NOMO-1 treated with dmso at 0.1 percent for 144 hours (cell line): ENCODE measurements around the gene DNASE2.

Experiments
- DNase-seq: peaks from one replicate; lab custom pipeline; 2025; ENCODE audit not compliant: unreplicated experiment; lab: John Stamatoyannopoulos, UW

The DNASE2 gene

DNA sequence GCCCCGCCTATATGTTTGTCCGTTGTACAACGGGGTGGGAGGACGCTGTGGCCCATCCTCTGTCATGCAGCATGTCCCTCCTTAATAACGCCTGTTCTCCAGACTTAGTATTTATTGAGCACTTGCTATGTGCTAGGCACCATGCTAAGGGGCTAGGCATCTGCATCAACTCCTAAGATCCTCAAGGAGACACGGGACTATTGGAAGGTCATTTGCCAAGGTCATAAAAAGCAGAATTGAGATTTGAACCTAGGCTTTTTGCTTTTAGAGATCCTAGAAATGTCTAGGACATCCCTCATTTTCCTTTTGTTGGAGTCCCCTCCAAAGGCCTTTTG is 44.8 kb downstream of the DNASE2 start:
- DNase-seq, result no peak

DNA sequence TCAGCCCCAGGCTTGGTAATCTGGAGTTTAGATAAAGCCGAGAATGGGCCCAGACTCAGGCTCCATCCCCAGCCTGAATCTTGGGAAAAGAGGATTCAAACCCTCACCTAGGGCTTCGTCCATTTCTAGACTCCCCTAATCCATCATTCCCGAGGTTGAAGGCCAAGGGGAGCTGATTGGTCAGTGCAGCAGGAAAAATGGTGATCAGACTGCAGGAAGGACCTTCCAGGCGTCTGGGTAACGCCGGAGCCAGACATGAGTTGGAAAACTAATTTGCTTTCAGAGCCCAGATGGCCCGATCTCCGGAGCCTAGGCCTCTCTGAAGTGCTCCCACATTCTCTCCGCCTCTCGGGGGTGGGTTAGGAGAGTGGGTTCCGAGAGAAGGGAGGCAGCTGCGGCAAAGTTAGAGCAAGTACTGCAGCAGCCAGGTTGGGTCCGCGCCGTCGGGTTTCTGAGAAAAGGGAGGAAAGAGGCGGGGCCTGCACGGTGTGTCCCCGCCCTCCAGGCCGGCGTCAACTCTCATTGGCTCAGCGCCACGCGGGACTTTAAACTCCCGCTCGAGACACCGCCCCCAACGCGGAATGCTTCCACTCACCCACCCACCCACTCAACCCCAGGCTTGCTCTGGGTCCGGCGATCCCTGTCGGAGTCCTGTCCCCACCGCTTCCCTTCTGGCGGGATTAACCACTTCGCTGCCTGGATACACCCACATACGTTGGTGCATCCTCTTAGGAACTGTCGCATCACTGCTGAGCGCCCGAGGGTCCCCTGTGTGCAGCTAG is 46.1 kb downstream of the DNASE2 start:
- no peak for DNase-seq

DNA sequence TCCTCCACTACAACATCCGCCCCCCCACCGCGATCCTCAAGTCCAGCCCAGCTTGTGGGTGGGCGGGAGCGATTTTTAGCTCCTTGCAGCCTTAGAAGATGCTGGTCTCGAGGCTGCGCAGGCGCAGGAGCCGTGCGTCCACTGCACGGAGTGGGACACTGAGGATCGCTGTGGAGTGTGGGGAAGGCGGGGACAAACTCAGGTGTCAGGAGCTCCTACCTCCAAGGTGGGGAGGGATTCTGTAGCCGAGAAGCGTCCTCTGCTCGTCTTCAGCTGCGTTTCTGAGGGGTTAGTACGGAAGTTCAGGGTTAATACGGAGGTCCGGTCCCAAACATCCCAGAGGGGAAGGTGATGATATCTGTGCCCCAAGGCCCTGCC is 46.7 kb downstream of the DNASE2 start, which contains the start of gene RTBDN:
Gene RTBDN, minus strand, starts transcription at position 14 of the 378 bp plus-strand sequence. CDS start 4,600 bp downstream, outside the sequence.
- DNase-seq, result no peak

GRCh38 chr19:12833738-12834565 is 47.3 kb downstream of the DNASE2 start:
- no peak for DNase-seq

DNA sequence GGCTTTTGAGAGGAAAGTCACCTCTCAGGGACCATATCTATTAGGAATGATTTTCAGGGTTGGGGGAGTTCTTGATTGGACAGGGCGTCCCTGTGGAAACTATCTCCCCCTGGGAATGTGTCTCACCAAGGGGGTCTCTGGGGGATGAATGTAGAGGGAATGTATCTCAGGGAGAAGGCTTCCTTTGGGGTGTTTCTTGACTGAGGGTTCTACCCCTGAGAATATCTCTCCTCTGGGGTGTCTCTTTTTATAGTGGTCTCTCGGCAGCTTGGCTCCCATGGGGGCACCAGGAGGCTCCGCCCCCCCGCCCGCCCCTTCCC is 47.9 kb downstream of the DNASE2 start:
- DNase-seq, result no peak

- no peak for DNase-seq
Measured at GRCh38 chr19:12828494-12828893, 52.8 kb downstream of the DNASE2 start.

DNA sequence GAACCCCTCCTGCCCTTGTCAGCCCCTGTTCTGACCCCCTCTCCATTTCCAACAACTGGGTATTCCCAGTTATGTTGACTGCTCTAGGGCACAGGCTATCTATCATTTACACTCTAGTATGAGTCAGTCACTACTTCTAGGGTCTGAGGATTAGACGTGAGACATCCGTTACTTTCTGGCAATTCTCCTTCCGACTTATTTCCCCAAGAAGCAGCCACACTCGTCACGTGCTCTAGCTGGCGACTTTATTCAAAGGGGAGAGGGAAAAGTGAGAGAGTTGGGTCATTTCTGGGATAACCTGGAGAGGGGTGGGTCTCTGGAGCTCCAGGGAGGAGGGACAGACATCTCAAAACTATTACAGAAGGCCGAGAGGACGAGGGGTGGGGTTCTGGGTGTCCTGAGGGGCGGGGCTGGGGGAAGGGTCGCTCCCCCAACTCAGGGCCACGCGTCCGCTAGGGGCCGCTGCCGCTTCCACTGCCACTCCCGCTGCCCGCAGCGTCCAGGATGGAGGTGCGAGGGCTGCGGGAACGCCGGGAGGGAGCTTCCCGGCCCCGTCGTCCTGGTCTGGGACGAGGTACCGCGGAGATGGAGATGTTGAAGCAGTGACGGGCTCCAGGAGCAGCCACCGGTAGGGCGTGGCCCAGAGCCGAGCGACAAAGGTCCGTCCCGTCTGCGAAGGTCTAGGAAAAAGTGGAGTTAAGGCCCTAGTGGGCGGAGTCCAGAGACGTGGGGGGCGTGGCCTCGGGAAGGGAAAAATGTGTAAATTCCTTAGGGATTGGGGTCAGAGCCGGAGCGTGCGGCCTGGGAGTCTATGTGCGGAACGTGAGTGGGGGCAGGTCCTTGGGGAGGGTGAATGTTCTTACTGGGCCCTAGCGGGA is 55.8 kb downstream of the DNASE2 start:
- DNase-seq, result no peak
